ENCODE results near the gene SETMAR.

The SETMAR gene

GRCh38 chr3:4356546-4357410 lies 53.6 kb downstream of the SETMAR start:
- no peak for TF ChIP-seq CTCF (IDR thresholded peaks at IDR 0.05; ENCODE audit: extremely low read depth, insufficient read depth, missing control alignments)
- no peak for DNase-seq (ENCODE audit: low spot score)
- in situ Hi-C loops (cut with MboI; ENCODE audit: low pct_unique_long_range_greater_than_20kb, low sequenced_read_pairs, unreplicated experiment) = loop anchor here (10.0 kb wide), 1 partner anchor 278 kb away; no protein-coding TSS in a partner anchor

DNA sequence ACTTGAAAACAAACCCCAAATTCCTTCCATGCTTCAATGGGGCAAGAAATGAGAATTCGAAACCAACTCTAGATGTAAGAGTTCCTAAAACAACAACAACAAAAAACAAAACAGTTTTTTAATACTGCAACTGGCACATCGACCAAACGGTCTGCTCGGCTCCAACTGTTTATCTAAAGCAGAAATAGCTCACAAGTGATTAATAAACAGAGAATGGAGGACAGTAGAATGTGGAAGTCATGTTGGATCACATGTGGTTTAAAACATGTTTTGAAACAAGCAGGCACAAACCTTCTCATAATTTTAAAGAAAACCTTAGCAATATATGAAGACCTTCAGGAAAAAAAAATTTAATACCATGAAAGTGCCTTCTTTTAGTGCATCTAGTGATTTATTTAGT lies 55.1 kb downstream of the SETMAR start:
- in situ Hi-C loops (cut with MboI; ENCODE audit: low pct_unique_long_range_greater_than_20kb, low sequenced_read_pairs, unreplicated experiment) = loop anchor here (10.0 kb wide), 1 partner anchor 277 kb away; no protein-coding TSS in a partner anchor
- no peak for DNase-seq (ENCODE audit: low spot score)
- TF ChIP-seq CTCF (IDR thresholded peaks at IDR 0.05; ENCODE audit: extremely low read depth, insufficient read depth, missing control alignments) = no peak

DNA sequence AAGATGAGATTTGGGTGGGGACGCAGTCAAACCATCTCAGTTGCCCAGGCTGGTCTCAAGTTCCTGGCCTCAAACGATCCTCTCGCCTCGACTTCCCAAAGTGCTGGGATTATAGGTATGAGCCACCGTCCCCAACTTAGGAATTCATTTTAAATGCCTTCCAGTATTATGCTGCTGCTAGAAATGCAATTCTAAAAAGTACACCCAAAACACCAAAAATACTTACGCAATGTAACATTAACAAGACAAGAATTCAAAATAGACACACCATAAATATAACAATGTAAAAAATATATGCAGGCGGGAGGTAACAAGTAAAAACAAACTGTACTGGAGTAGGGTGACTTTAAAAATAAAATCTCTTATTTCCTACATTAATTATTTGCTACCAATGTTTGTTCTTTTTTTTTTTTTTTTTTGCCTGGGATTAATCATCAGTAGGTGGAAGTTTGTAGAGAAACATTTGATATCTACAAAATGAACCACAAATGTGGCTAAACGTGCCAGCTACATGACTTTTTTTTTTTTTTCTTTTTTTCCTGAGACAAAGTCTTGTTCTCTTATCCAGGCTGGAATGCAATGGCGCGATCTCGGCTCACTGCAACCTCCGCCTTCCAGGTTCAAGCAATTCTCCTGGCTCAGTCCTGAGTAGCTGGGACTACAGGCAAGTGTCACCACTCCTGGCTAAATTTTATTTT lies 56.8 kb downstream of the SETMAR start:
- DNase-seq (ENCODE audit: low spot score) = no peak
- no peak for TF ChIP-seq CTCF (IDR thresholded peaks at IDR 0.05; ENCODE audit: extremely low read depth, insufficient read depth, missing control alignments)
- in situ Hi-C loops (cut with MboI; ENCODE audit: low pct_unique_long_range_greater_than_20kb, low sequenced_read_pairs, unreplicated experiment) = loop anchor here (10.0 kb wide), 1 partner anchor 275 kb away; no protein-coding TSS in a partner anchor

DNA sequence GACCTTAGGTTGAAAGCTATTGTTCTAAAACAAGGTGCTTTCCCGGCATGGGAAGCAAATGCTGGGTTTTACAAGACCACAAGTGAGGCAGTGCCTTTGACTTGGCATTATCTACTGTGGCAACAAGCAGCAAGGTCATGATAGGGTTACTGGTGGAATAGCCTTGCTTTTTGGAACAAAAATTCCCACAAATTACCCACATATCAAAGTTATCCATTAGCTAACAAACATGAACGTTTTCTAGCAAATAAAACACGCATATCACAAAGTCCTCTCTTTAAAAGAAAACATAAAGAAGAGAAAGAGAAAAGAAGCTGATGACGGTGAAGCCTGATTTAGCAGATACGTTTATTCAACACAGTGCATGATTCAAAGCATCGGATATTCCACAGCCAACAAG lies 57.6 kb downstream of the SETMAR start:
- in situ Hi-C loops (cut with MboI; ENCODE audit: low pct_unique_long_range_greater_than_20kb, low sequenced_read_pairs, unreplicated experiment) = no loop called here
- no peak for TF ChIP-seq CTCF (IDR thresholded peaks at IDR 0.05; ENCODE audit: extremely low read depth, insufficient read depth, missing control alignments)
- DNase-seq (ENCODE audit: low spot score) = no peak

DNA sequence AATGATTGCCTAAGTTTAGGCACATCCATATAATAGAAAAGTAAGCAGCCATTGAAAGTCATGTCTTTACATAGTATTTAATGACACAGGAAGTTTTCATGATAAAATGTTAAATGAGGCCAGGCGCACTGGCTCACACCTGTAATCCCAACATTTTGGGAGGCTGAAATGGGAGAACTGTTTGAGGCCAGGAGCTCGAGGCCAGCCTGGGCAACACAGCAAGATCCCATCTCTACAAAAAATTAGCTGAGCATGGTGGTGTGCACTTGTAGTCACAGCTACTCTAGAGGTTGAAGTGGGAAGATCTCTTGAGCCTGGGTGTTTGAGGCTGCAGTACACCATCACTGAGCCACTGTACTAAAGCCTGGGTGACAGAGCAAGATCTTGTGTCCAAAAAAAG lies 59.4 kb downstream of the SETMAR start:
- DNase-seq (ENCODE audit: low spot score) = no peak
- TF ChIP-seq CTCF (IDR thresholded peaks at IDR 0.05; ENCODE audit: extremely low read depth, insufficient read depth, missing control alignments) = no peak
- in situ Hi-C loops (cut with MboI; ENCODE audit: low pct_unique_long_range_greater_than_20kb, low sequenced_read_pairs, unreplicated experiment) = no loop called here
